ENCODE measurements around the gene ROCK2.

GRCh38 chr2:11357428-11357972 is 13.1 kb upstream of the ROCK2 start:
- TF ChIP-seq CTCF (IDR thresholded peaks at IDR 0.05) (no peak), POLR2A (IDR thresholded peaks at IDR 0.05) (no peak)
